SK-N-SH (cell line): ENCODE data around the gene PFKM. TPM values are rescaled to one million over a fixed set of nuclear protein-coding genes. Genes with fewer than 3 reads are reported as not detected.

ENCODE experiments used
- CTCF ChIA-PET: fragments of 300-600, 350-600 bp; formaldehyde crosslinking; extraction: SDS; loops from one replicate; lab custom pipeline; 2021; lab: Yijun Ruan, JAX
- POLR2A ChIA-PET: fragments of 350-600 bp; sonication (Branson Sonifier 250); formaldehyde crosslinking; extraction: SDS; loops from one replicate; lab custom pipeline; 2020; ENCODE audit warnings: antibody characterized with exemption, inconsistent platforms; lab: Yijun Ruan, JAX
- DNase-seq: peaks from one replicate; pipeline ENCODE4 v3.0.0; 2012
- H2AFZ ChIP-seq: fragments of 200-600 bp; sonication (generic); 2 replicates; pipeline ENCODE4 v1.8.1; 2016; ENCODE audit warnings: antibody characterized with exemption, mild to moderate bottlenecking, low read depth
- H3F3A ChIP-seq: fragments of 200-600 bp; sonication (generic); replicated peaks from 2 replicates; pipeline ENCODE3; 2016; ENCODE audit warnings: antibody characterized with exemption, mild to moderate bottlenecking; ENCODE audit not compliant: insufficient read depth
- H3K27ac ChIP-seq, 2 experiments: fragments of 200-500 bp in 1 of 2; fragments of 200-600 bp in 1 of 2; sonication (Bioruptor generic) in 1 of 2; sonication (generic), shearing (Covaris generic) in 1 of 2; 2 replicates each; pipeline versions ENCODE4 v1.5.1 to v1.6.1; 2014 to 2016; ENCODE audit warnings: low read depth in 2 of 2, inconsistent platforms in 1 of 2, low read length in 1 of 2, mild to moderate bottlenecking in 1 of 2, mixed read lengths in 1 of 2
- H3K27me3 ChIP-seq: fragments of 200-600 bp; sonication (generic), shearing (Covaris generic); 2 replicates; pipeline ENCODE4 v1.6.1; 2016; ENCODE audit warnings: mixed run types; ENCODE audit not compliant: insufficient read depth
- H3K36me3 ChIP-seq, 2 experiments: fragments of 200-500 bp in 1 of 2; fragments of 200-600 bp in 1 of 2; sonication (Bioruptor generic) in 1 of 2; sonication (generic) in 1 of 2; replicated peaks in 1 of 2; 2 replicates each; pipeline versions ENCODE3 to v1.5.1; 2014 to 2016; ENCODE audit warnings: low read length in 1 of 2, mild to moderate bottlenecking in 1 of 2; ENCODE audit not compliant: insufficient read depth in 2 of 2, control insufficient read depth in 1 of 2
- H3K4me1 ChIP-seq, 2 experiments: fragments of 200-500 bp in 1 of 2; fragments of 200-600 bp in 1 of 2; sonication (Bioruptor generic) in 1 of 2; sonication (generic), shearing (Covaris generic) in 1 of 2; 2 replicates each; pipeline versions ENCODE4 v1.5.1 to v1.6.1; 2014 to 2016; ENCODE audit warnings: low read depth in 1 of 2, low read length in 1 of 2, mixed run types in 1 of 2; ENCODE audit not compliant: insufficient read depth in 2 of 2, control insufficient read depth in 1 of 2
- H3K4me2 ChIP-seq: fragments of 200-600 bp; sonication (generic), shearing (Covaris generic); 2 replicates; pipeline ENCODE4 v1.6.1; 2017; ENCODE audit warnings: mixed run types
- H3K4me3 ChIP-seq, 2 experiments: fragments of 200-500 bp in 1 of 2; fragments of 200-600 bp in 1 of 2; sonication (Bioruptor generic) in 1 of 2; sonication (generic), shearing (Covaris generic) in 1 of 2; 2 replicates each; pipeline versions ENCODE4 v1.5.1 to v1.8.1; 2014 to 2016; ENCODE audit warnings: low read depth in 2 of 2, inconsistent platforms in 1 of 2, low read length in 1 of 2, mild to moderate bottlenecking in 1 of 2, mixed read lengths in 1 of 2, moderate library complexity in 1 of 2
- H3K79me2 ChIP-seq: fragments of 200-600 bp; sonication (generic); 2 replicates; pipeline ENCODE4 v1.8.1; 2017; ENCODE audit warnings: mild to moderate bottlenecking; ENCODE audit not compliant: insufficient read depth
- H3K9ac ChIP-seq: fragments of 200-600 bp; sonication (generic); 2 replicates; pipeline ENCODE4 v1.6.1; 2017; ENCODE audit warnings: mixed run types
- H3K9me2 ChIP-seq: fragments of 200-600 bp; sonication (generic); 2 replicates; pipeline ENCODE4 v1.6.1; 2017; ENCODE audit warnings: mixed run types
- H3K9me3 ChIP-seq: fragments of 200-600 bp; sonication (generic); 2 replicates; pipeline ENCODE4 v1.6.1; 2017; ENCODE audit warnings: mixed run types, mild to moderate bottlenecking, moderate library complexity
- H4K20me1 ChIP-seq: fragments of 200-600 bp; sonication (generic); 2 replicates; pipeline ENCODE4 v1.6.1; 2017; ENCODE audit warnings: mild to moderate bottlenecking, mixed run types; ENCODE audit not compliant: insufficient read depth
- CTCF ChIP-seq: fragments of 200-600 bp; sonication (generic); IDR thresholded peaks from 2 replicates; pipeline ENCODE4 v1.6.1; 2017; ENCODE audit warnings: antibody characterized with exemption, mild to moderate bottlenecking, moderate library complexity
- FOXJ3 ChIP-seq: sonication (generic); formaldehyde crosslinking; IDR thresholded peaks from 2 replicates; pipeline ENCODE4 v1.5.1; 2020; ENCODE audit warnings: mild to moderate bottlenecking, missing genetic modification reagents
- FOXM1 ChIP-seq: IDR thresholded peaks from 2 replicates; pipeline ENCODE4 v1.4.0; 2012; ENCODE audit warnings: low read depth, mild to moderate bottlenecking
- GABPA ChIP-seq: IDR thresholded peaks from 2 replicates; pipeline ENCODE4 v1.4.0; 2012; ENCODE audit warnings: low read depth, mild to moderate bottlenecking
- MAX ChIP-seq: IDR thresholded peaks from 2 replicates; pipeline ENCODE4 v1.4.0; 2012; ENCODE audit warnings: low read depth
- MXI1 ChIP-seq: IDR thresholded peaks from 2 replicates; pipeline ENCODE4 v1.6.1; 2012; ENCODE audit warnings: mild to moderate bottlenecking, low read depth, low read length, improper control_type of control experiment
- NFIC ChIP-seq: IDR thresholded peaks from 2 replicates; pipeline ENCODE4 v1.4.0; 2012; ENCODE audit warnings: borderline replicate concordance
- NRF1 ChIP-seq: IDR thresholded peaks from 2 replicates; pipeline ENCODE4 v1.6.1; 2012; ENCODE audit warnings: low read depth, mild to moderate bottlenecking, low read length
- RFX5 ChIP-seq: IDR thresholded peaks from 2 replicates; pipeline ENCODE4 v1.6.1; 2012; ENCODE audit warnings: mild to moderate bottlenecking, improper control_type of control experiment, low read length
- SIN3A ChIP-seq: IDR thresholded peaks from 2 replicates; pipeline ENCODE4 v1.6.1; 2012; ENCODE audit warnings: low read depth, mild to moderate bottlenecking, low read length, moderate library complexity, borderline replicate concordance
- SMC3 ChIP-seq: IDR thresholded peaks from 2 replicates; pipeline ENCODE4 v1.6.1; 2012; ENCODE audit warnings: low read depth, low read length, improper control_type of control experiment
- TAF1 ChIP-seq: IDR thresholded peaks from 2 replicates; pipeline ENCODE4 v1.6.1; 2012; ENCODE audit warnings: low read depth, mild to moderate bottlenecking, low read length, moderate library complexity, borderline replicate concordance
- TCF12 ChIP-seq: IDR thresholded peaks from 2 replicates; pipeline ENCODE4 v1.4.0; 2012
- TEAD4 ChIP-seq: IDR thresholded peaks from 2 replicates; pipeline ENCODE4 v1.4.0; 2012; ENCODE audit warnings: mild to moderate bottlenecking, borderline replicate concordance; ENCODE audit not compliant: insufficient read depth
- WGBS: methylation state at CpG from one replicate; pipeline ENCODE4 v1.1.6; 2017; ENCODE audit warnings: low lambda C conversion rate; 5-methylcytosine and 5-hydroxymethylcytosine counted together
- polyA plus RNA-seq, 3 experiments: library from polyadenylated mRNA; depleted of rRNA; stranded (reverse); fragments of >200 nt; gene quantifications; 2 replicates each; pipeline ENCODE4 v1.2.3, GENCODE V29; 2012
- TF ChIP-seq, protein P1 (sequence below): fragments of 150-350 bp; IDR thresholded peaks from 2 replicates; pipeline ENCODE4 v1.6.1; 2017; ENCODE audit warnings: antibody characterized with exemption, low read length, low read depth, borderline replicate concordance
- TF ChIP-seq, protein P2 (sequence below): IDR thresholded peaks from 2 replicates; pipeline ENCODE4 v1.6.1; 2012; ENCODE audit warnings: mild to moderate bottlenecking, low read depth, low read length, moderate library complexity
- TF ChIP-seq, protein P3 (sequence below): IDR thresholded peaks from 2 replicates; pipeline ENCODE4 v1.4.0; 2012; ENCODE audit warnings: low read depth, borderline replicate concordance

PFKM gene
- polyA plus RNA-seq, 1 of the 3 experiments (the other 2 are of a cell fraction) = 85.0 TPM

DNA sequence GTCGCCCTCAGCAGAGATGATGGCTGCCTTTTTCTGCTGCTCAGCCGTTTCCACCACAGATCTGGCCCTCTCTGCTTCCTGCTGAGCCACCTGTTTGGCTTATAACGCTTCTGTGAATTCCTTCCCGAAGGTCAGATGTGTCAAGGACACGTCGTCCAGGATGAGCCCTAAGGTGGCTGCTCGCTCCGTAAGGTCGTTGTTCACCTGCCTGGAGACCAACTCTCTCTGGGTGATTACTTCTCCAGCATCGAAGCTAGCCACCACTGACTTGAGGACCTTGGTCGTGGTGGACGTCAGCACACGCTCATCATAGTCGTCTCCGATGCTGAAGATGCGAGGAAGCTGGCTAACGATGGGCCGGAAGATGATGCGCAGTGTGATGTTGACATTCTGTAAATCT lies 49.8 kb downstream of the PFKM start:
- no peak for DNase-seq
- H3K27ac ChIP-seq = no peak overlapping the region
- no peaks in the 10 kb centered on the region for H3K4me1 ChIP-seq
- H3K9me3 ChIP-seq = no peaks in the 10 kb centered on the region
- H3K9ac ChIP-seq = no peak overlapping the region
- WGBS = 79% methylated on average over 19 of the region's 19 CpGs
- no peaks in the 10 kb centered on the region for H3K9me2 ChIP-seq
- CTCF ChIA-PET = interaction anchor here (1.2 to 2.7 kb wide), 3 partner anchors 9 to 55 kb away, joined by 3 to 11 read pairs (median 5); no protein-coding TSS in a partner anchor
- no peaks in the 10 kb centered on the region for H4K20me1 ChIP-seq
- no peaks in the 10 kb centered on the region for H3K36me3 ChIP-seq
- POLR2A ChIA-PET = no interaction called here
- no peaks in the 10 kb centered on the region for H3K27me3 ChIP-seq
- H3K4me2 ChIP-seq = no peak overlapping the region
- no peaks in the 10 kb centered on the region for H3F3A ChIP-seq
- TF ChIP-seq SIN3A = no peak
- TF ChIP-seq, protein P1, sequence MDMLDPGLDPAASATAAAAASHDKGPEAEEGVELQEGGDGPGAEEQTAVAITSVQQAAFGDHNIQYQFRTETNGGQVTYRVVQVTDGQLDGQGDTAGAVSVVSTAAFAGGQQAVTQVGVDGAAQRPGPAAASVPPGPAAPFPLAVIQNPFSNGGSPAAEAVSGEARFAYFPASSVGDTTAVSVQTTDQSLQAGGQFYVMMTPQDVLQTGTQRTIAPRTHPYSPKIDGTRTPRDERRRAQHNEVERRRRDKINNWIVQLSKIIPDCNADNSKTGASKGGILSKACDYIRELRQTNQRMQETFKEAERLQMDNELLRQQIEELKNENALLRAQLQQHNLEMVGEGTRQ = no peak
- no peak for TF ChIP-seq TCF12
- no peak for TF ChIP-seq MAX
- TF ChIP-seq, protein P2, sequence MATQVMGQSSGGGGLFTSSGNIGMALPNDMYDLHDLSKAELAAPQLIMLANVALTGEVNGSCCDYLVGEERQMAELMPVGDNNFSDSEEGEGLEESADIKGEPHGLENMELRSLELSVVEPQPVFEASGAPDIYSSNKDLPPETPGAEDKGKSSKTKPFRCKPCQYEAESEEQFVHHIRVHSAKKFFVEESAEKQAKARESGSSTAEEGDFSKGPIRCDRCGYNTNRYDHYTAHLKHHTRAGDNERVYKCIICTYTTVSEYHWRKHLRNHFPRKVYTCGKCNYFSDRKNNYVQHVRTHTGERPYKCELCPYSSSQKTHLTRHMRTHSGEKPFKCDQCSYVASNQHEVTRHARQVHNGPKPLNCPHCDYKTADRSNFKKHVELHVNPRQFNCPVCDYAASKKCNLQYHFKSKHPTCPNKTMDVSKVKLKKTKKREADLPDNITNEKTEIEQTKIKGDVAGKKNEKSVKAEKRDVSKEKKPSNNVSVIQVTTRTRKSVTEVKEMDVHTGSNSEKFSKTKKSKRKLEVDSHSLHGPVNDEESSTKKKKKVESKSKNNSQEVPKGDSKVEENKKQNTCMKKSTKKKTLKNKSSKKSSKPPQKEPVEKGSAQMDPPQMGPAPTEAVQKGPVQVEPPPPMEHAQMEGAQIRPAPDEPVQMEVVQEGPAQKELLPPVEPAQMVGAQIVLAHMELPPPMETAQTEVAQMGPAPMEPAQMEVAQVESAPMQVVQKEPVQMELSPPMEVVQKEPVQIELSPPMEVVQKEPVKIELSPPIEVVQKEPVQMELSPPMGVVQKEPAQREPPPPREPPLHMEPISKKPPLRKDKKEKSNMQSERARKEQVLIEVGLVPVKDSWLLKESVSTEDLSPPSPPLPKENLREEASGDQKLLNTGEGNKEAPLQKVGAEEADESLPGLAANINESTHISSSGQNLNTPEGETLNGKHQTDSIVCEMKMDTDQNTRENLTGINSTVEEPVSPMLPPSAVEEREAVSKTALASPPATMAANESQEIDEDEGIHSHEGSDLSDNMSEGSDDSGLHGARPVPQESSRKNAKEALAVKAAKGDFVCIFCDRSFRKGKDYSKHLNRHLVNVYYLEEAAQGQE = no peak
- no peak for TF ChIP-seq MXI1
- no peak for TF ChIP-seq TEAD4
- no peak for TF ChIP-seq FOXM1
- TF ChIP-seq CTCF = no peak
- no peak for TF ChIP-seq FOXJ3 (CRISPR knock-in tag)
- TF ChIP-seq SMC3 = no peak
- TF ChIP-seq TAF1 = no peak
- TF ChIP-seq GABPA = no peak
- TF ChIP-seq NRF1 = no peak
- TF ChIP-seq NFIC = no peak
- no peak for TF ChIP-seq RFX5
- TF ChIP-seq, protein P3, sequence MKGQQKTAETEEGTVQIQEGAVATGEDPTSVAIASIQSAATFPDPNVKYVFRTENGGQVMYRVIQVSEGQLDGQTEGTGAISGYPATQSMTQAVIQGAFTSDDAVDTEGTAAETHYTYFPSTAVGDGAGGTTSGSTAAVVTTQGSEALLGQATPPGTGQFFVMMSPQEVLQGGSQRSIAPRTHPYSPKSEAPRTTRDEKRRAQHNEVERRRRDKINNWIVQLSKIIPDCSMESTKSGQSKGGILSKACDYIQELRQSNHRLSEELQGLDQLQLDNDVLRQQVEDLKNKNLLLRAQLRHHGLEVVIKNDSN = no peak
- H3K4me3 ChIP-seq = no peak overlapping the region
- no peaks in the 10 kb centered on the region for H3K79me2 ChIP-seq
- no peak overlapping the region for H2AFZ ChIP-seq
